ENCODE data around the gene MAST4.

- TF ChIP-seq CTCF (conservative IDR thresholded peaks at IDR 0.05; ENCODE audit: low read length) (no peak), EZH2phosphoT487 (IDR thresholded peaks at IDR 0.05; ENCODE audit: borderline replicate concordance, low read depth, low read length) (no peak)
Observed at GRCh38 chr5:66808663-66809062, 212.5 kb downstream of the MAST4 start.
